ENCODE data around the gene RTTN.

GRCh38 chr18:70024093-70024492, 181.4 kb downstream of the RTTN start:
- TF ChIP-seq TOX (CRISPR knock-in tag; IDR thresholded peaks at IDR 0.05; ENCODE audit: borderline replicate concordance), result no peak
- TF ChIP-seq, protein P1, sequence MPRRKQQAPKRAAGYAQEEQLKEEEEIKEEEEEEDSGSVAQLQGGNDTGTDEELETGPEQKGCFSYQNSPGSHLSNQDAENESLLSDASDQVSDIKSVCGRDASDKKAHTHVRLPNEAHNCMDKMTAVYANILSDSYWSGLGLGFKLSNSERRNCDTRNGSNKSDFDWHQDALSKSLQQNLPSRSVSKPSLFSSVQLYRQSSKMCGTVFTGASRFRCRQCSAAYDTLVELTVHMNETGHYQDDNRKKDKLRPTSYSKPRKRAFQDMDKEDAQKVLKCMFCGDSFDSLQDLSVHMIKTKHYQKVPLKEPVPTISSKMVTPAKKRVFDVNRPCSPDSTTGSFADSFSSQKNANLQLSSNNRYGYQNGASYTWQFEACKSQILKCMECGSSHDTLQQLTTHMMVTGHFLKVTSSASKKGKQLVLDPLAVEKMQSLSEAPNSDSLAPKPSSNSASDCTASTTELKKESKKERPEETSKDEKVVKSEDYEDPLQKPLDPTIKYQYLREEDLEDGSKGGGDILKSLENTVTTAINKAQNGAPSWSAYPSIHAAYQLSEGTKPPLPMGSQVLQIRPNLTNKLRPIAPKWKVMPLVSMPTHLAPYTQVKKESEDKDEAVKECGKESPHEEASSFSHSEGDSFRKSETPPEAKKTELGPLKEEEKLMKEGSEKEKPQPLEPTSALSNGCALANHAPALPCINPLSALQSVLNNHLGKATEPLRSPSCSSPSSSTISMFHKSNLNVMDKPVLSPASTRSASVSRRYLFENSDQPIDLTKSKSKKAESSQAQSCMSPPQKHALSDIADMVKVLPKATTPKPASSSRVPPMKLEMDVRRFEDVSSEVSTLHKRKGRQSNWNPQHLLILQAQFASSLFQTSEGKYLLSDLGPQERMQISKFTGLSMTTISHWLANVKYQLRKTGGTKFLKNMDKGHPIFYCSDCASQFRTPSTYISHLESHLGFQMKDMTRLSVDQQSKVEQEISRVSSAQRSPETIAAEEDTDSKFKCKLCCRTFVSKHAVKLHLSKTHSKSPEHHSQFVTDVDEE (CRISPR knock-in tag; IDR thresholded peaks at IDR 0.05), result no peak
- no peak for TF ChIP-seq ZFP30 (CRISPR knock-in tag; IDR thresholded peaks at IDR 0.05)
- no peak for TF ChIP-seq PATZ1 (CRISPR knock-in tag; IDR thresholded peaks at IDR 0.05; ENCODE audit: borderline replicate concordance)
- TF ChIP-seq ZC3H10 (CRISPR knock-in tag; IDR thresholded peaks at IDR 0.05), result no peak
- no peak for TF ChIP-seq RARB (CRISPR knock-in tag; IDR thresholded peaks at IDR 0.05)
- no peak for TF ChIP-seq ZNF565 (CRISPR knock-in tag; conservative IDR thresholded peaks at IDR 0.05; ENCODE audit: low read depth)
- no peak for TF ChIP-seq GLIS3 (CRISPR knock-in tag; IDR thresholded peaks at IDR 0.05)
- TF ChIP-seq ESRRG (CRISPR knock-in tag; IDR thresholded peaks at IDR 0.05), result no peak
